Bone marrow (tissue), 2 donors: Measurements from ENCODE around the gene COL4A5.
"Not testable (repeated sequence)": the region's sequence is repeated elsewhere in the genome, so short reads cannot be mapped to it uniquely, and the experiment has no call there.

Experiments used
- DNase-seq, 2 donors: peaks; one replicate each; lab custom pipeline; 2025; lab: John Stamatoyannopoulos, UW

Gene COL4A5

DNA sequence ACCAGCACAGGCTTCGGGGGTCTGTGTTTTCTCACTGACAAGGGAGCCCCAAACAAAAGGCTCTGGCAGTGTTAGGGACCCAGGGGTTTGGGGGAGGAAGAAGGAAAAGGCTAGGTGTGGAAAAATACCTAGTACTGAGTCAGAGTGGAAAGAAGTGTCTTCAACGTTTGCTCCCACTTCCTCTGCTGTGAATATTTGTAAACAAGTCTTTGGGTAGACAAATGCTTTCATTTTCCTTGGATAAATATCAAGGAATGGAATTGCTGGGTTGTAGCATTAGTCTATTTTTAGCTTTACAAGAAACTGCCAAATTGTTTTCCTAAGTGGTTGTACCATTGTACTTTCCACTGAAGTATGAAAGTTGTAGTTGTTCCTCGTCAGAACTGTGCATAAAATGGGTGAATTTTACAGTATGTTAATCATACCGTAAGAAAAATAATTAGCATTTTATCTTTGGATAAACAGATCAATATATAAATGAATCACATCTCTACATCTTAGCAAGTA, 17.4 kb downstream of the COL4A5 start:
- no peak for DNase-seq

DNA sequence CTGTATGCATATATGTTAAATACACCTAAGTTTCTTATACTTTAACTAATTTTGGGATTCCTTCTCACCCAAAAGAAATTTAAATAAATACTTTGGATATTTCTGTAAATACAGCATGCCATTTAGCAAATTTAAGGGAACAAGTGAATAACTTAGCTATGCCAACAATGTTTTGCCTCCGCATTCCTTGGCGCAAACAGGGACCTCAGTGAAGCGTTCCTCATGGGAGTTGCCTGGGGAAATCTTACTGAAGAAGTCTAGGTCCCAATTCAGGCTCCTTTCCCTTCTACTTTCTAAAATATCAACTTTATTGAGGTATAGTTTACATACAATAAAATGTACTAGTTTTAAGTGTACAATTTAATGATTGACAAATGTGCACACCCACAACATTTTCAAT, 25.0 kb downstream of the COL4A5 start:
- no peak for DNase-seq

DNA sequence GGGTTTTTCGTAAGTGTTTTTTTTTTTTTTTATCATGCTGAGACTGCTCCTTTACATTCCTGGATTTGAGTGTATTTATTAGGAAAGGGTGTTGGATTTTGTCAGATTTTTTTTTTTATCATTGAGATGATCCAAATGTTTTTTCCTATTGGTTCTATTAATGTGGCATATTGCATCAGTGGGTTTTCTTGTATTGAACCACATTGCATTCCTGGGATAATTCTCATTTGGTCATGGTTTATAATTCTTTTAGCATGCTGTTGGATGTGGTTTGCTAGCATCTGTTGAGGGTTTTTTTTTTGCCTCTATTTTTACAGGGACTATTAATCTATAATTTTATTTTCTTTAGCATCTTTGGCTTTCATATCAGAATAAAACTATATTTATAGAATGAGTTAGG, 28.8 kb downstream of the COL4A5 start:
- no peak for DNase-seq

DNA sequence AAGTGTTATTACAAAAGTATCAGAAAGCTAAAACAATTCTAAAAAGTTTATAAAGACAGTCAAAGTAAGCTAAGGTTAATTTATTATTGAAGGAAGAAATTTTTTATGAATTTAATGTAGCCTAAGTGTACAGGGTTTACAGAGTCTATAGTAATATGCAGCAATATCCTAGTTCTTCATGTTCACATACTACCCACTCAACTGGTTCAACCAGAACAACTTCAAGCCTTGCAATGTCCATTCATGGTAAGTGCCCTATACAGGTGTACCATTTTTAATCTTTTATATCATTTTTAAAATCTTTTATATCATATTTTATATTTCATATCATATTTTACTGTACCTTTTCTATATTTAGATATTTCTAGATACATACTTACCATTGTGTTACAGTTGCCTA, 34.3 kb downstream of the COL4A5 start:
- DNase-seq: no peak

DNA sequence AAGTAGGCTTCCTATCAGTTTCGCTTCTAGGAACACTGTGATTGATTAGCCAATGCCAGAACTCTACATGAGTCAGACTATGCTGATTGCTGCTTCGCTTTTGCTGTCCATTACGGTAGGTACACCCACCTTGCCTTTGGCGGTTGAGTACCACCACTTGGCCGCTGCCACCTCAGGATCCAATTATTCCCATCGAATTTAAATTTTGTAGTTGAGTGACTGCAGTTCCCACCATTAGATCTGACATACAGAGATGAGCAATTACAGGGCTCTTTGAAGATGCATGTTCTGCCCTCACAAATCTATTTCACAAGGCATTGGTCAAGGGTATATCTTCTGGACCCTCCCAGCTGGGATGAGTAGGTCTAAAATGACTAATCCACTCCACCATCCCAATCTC, 41.9 kb downstream of the COL4A5 start:
- not testable (repeated sequence) for DNase-seq

DNA sequence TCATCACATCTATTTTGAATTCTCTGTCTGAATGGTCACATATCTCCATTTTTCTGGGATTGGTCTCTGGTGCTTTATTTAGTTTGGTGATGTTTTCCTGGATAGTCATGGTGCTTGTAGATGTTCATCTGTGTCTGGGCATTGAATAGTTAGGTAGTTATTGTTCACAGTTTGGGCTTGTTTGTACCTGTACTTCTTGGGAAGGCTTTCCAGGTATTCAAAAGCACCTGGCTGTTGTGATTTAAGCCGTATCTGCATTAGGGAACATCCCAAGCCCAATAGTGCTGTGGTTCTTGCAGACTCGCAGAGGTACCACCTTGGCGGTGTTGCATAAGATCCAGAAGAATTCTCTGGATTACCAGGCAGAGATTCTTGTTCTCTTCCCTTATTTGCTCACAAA, 44.6 kb downstream of the COL4A5 start:
- no peak for DNase-seq

DNA sequence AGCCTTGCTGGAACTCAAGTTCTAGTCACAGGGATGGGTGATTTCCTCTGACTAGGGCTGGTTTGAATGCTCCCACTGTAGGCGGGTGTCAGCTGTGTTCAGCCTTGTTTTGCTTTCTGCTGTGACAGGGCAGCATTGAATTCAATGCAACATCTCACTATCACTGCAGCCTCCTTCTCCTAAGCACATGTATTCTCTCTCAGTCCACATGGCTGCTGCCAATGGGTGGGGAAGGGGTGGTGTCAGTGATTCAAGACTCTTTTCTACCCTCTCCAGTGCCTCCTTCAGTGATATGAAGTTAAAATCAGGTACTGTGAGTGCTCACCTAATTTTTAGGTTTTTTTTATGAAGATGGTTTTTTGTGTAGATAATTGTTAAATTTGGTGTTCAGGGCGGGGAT, 46.3 kb downstream of the COL4A5 start:
- no peak for DNase-seq

DNA sequence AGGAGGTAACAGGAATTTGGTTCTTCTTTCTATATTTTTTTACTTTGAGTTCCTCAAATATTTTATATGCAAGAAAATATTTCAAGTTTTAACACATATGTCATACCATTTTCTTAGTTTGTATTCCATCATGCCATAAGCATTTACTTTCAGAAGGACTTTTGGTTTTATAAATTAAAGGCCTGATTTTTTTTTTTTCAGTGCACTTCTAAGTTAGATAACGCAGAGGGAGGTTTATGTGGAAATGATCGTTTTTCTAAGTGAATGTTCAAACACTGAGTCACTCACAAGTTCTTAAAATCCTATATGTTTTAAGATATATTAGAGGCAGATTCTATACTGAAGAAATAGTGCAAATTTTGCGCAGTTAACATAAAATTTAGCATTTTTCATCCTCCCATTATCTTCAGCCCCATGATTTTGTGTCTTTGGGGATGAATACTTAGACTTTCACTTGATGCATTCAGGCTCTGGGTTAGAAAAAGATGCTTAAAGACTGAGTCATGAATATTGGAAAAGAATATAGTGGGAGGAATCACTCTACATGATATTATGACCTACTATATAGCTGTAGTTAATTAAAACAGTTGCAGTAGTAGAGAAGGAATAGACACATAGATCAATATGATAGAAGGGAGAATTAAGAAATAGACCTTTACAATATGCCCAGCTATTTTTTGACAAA, 54.9 kb downstream of the COL4A5 start:
- no peak for DNase-seq

DNA sequence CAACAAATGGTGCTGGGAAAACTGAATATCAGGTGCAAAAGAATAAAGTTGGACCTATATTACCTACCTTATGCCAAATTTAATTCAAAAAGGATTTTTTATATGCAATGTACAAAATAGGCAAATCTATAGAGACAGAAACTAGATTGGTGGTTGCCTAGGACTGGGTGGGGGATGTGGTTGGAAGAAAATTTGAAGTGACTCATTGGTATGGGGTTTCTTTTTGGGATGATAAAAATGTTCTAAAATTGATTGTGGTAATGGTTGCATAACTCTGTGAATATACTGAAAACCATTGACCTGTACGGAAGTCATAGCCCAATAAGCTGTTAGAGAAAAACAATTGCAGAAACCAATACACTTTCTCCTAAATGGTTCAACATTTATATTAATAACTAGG, 72.1 kb downstream of the COL4A5 start:
- DNase-seq: no peak

DNA sequence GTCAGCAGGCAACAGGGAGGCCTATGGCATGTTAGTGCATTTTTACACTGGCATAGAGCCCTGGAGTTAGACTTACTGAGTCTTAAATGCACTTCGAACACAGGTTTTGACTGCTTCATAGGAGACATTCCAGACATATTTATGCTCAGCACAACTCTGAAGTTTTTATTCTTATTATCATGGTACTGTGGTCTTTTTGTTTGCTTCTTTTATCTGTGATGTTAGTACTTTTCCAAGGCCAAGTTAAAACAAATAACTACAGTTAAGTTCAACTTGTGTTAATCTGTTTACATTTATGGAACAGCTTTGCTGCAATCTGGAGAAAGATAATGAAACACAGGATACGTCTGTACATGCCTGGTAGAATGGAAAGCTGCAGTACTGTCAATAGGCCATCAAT, 76.5 kb downstream of the COL4A5 start:
- DNase-seq: no peak

DNA sequence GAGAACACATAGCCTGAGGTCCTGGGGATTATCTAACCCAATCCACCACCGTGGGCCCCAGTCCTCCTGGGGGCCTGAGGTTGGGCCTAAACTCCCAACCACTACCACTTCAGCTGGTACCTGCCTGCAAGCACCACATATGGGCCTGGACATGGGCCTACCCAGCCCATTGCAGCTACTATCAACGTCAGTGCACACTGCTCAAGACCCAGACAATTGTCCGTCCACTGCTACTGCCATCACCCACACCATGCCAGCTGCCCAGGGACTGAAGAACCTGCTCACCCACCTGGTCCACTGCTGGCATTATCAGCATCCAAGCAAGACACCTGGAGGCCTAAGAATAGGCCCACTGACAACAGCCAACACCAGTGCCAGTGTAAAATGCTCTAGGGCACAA, 88.1 kb downstream of the COL4A5 start:
- DNase-seq: no peak

DNA sequence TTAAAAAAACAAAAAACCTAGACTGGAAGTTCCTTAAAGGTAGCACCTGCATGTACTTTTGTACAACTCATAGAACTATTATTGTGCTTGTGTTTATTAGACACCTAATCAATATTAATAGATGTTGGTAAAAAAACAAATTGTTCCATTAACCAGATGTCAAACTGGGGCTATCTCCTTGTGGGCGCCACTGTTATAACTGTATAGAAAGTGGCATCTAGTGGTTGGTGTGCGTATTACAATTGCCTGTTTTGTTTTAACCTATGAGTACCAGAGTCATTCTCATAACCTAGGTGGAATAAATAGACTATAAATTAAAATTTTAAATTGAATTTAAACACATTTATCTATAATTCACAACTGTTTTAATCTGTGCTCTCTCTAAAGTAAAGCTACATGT, 97.4 kb downstream of the COL4A5 start:
- DNase-seq: no peak

DNA sequence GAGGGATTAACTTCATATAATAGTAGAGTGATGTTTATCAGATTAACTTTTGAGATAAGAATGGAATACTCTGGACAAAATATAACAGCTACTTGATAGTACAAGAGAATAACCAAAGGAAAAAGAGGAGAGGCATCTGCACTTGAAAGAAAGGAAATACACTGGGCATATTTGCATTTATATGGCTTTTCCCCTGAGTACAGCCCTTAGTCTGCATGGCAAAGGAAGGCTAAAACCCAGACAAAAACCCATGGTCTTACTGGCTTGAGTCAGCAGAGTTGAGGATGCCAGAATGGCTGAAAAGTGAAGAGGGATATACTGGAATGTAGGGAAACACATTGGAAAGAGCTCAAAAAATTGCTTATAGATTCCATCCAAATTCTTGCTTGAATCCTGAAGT, 101.6 kb downstream of the COL4A5 start:
- no peak for DNase-seq

DNA sequence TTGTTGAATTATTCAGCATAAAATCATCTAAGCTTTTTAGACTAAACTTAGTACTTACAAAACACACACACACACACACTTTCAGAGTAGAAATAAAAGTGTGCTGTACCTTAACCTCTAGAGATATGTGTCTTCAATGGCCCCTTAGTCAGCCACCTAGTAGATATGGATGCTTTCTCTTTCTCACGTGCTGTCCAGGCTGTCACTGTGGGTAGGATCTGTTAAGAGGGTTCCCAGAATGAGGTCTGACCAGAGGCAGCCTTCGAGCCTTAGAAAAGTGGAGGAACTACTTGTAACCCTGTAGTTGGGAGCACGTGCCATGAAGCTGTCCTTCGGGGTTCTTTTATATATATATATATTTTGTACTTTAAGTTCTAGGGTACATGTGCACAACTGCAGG, 117.9 kb downstream of the COL4A5 start:
- DNase-seq: no peak

DNA sequence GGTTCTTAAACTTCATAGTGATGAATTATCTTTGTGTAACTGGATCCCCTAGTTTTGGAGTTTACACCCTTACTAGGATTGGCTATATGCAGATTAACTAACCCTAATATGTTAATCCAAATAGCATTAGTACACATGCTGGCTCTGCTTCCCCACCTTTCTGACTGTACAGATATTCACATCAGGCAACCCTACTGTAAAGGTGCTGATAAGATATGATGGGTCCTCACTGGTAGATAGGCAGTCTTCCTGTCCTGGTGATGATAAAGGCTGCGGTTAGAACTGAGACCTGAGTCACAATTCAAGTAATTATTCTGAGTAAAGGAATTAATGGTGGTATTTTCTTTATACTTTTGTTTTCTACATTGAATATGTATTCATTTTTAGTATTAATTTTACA, 118.6 kb downstream of the COL4A5 start:
- no peak for DNase-seq

DNA sequence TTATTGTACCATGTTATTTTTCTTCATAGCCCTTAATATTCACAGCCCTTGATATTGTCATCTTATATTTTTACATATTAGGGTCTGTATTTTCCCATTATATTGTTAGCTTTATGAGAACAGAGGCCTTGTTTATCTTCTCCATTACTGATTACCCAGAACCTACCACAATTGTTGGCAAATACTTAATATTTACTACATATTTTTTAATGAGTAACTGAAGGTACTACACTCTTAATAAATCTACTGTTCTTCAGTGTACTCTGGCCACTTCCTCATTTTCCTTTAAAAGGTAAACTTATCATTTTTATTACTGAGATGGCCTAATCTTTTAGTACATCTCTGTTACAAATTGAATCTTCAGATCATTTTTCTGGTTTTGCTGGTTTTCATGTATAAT, 133.5 kb downstream of the COL4A5 start:
- DNase-seq: no peak

DNA sequence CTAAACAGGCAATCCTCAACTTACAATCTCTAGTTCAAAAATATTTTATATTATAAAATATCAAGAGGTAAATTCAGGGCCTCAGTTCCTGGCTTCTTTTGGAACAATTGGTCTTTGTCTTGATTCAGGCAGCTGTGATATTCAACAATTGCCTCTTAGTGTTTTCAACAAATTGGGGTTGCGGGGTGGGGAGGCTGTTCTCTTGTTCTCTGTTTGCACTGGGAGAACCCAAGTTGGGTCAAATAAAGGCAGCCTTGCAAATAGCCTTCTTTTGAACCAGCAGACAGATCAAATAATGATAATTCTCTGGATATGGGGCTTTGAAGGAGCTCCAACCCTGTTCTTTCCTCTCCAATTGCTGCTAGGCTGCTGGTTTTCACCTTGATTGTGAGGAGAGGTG, 142.5 kb downstream of the COL4A5 start:
- DNase-seq: no peak

DNA sequence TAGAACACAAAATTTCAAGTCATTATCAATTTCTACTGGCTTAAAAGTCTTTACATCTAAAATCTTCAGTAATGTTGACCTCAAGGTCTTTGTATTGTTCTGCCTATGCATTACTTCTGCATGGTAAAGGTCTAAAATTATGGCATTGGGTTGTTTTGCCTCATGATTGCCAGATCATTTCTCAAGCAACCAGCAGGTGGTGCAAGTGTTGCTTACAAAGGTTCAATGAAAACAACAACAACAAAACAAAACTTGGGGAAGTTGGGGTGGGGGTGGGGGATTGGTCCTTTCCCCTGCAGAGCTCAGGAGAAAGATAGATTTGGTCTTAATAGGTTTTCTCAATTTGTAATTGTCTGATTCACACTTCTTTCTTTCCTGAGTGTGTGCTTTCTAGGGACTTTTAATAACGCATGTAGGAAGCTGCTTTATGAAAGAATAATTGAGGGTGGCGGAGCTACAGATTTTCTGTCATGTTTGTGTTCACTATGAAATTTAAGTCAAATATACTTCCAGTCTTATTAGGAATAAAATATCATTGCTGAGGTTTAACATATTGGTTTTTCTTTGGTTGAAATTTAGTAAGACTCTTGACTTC, 145.1 kb downstream of the COL4A5 start:
- no peak for DNase-seq

DNA sequence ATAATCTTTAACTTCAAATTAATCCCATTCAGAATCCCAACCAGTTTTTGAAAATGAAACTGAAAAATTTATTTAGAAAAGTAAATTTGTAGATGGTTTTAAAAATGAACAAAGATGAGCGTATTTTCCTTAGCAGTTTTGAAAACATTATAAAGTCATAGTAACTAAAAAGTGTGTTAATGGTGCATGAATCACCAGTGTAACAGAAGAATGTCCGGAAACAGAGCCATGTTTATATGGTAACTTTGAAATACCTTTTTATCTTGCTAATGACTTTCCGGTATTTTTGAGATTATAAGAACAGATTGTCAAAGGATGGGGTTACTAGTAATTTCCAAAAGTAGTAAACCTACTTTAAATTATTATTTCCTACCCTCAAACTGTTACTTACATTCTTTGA, 150.9 kb downstream of the COL4A5 start:
- no peak for DNase-seq

DNA sequence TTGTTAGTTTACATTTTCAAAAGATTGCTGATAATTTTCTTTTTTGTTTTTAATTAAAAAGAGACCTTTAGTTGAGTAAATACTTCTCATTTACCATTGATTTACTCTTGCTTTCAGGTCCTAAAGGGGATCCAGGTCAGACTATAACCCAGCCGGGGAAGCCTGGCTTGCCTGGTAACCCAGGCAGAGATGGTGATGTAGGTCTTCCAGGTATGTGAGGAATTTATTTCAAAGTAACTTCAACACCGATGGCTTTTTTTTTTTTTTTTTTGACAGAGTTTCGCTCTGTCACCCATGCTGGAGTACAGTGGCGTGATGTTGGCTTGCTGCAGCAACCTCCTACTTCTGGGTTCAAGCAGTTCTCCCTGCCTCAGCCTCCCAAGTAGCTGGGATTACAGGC, 161.6 kb downstream of the COL4A5 start:
- no peak for DNase-seq

DNA sequence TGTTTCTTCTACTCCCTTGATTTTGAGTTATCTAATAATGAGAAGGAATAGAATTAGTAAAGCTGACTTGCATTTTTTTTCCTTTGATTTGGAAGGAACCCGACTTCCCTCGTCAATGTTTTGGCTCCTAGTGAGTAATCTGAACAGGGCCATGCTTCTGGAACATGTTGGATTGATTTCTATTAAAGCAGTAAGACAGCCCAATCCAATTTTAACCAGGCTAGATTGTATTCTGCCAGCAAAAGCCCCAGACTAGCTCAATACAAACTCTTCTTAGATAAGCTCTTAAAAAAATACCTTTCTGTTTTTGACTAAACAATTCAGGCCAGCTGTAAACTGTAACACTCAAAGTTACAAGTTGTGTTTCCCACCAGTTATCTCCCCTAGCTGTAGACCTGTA, 170.5 kb downstream of the COL4A5 start:
- DNase-seq: no peak

DNA sequence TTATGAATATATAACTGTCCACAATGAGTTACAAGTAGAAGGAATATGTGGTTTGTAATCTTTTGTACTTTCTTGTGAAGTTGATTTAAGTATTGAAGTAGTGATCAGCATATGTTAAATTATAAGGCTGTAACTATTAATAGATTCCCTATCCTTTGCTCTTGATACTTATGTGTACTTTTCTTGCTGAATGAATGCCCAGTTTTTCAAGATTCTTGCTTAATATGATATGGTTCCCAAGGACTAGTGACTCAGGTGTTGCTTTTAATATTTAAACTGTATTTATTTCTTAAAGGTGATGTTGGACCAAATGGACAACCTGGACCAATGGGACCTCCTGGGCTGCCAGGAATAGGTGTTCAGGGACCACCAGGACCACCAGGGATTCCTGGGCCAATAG, 175.0 kb downstream of the COL4A5 start:
- DNase-seq: no peak

DNA sequence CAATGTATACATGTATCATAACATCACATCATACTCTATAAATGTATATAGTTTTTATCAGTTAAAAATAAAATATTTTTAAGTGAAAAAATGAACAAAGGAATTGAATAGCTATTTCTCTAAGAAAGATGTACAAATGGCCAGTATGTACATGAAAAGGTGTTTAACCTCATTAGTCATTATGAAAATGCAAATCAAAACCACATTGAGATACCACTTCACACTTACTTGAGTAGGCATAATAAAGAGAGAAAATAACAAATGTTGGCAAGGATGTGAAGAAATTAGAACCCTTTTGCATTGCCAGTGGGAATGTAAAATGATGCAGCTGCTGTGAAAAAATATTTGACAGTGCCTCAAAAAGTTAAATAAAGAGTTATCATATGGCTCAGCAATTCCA, 201.2 kb downstream of the COL4A5 start:
- no peak for DNase-seq

DNA sequence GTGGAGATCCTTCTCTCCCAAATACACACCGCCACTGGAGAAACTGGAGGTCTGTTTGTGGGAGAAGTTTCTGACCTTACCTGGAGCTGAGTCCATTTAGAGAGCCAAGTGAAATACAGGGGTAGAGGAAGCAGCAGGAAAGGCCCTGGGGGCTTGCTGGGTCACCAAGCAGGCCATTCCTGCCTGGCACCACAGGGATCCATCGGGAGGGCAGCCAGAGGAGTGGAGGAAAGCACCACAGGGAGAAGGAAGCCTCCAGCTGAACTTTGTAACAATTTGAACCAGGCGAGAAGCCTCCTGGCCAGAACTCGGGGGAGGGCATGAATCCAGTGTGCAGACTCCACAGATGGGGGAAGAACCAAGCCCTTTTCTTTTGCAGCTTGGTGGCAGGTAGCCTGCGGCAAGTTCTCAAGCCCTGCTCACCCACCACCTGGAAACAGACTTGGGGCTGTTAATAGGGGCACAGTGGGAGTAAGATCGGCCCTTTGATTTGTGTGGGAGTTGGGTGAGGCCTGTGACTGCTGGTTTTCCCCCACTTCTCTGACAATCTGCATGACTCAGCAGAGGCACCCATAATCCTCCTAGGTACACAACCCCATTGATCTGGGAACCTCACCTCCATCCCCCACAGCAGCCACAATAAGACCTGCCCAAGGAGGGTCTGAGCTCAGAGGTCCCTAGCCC, 202.1 kb downstream of the COL4A5 start:
- DNase-seq: no peak
